Measurements from ENCODE around the gene USP40.
"Not testable (repeated sequence)": the region's sequence is repeated elsewhere in the genome, so short reads cannot be mapped to it uniquely, and the experiment has no call there.

USP40 gene

DNA sequence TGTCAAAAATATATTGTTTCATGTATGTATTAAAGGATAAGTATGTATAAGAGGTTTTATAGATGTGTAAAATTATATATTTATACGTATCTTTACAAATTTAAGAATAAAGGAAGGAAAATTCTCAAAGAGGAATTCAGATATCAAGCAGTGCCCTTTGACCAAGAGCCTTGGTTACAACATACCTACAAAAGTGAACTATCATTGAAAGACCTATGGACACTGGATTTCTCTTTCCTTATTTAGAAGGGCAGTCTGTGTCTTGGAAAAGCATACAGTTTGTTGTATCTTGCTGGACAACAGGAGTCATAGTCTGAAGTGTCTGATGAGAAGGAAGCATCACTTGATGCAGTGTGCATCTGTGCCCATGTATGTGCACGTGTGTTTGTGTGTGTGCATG lies 21.8 kb upstream of the USP40 start:
- TF ChIP-seq, protein P1, sequence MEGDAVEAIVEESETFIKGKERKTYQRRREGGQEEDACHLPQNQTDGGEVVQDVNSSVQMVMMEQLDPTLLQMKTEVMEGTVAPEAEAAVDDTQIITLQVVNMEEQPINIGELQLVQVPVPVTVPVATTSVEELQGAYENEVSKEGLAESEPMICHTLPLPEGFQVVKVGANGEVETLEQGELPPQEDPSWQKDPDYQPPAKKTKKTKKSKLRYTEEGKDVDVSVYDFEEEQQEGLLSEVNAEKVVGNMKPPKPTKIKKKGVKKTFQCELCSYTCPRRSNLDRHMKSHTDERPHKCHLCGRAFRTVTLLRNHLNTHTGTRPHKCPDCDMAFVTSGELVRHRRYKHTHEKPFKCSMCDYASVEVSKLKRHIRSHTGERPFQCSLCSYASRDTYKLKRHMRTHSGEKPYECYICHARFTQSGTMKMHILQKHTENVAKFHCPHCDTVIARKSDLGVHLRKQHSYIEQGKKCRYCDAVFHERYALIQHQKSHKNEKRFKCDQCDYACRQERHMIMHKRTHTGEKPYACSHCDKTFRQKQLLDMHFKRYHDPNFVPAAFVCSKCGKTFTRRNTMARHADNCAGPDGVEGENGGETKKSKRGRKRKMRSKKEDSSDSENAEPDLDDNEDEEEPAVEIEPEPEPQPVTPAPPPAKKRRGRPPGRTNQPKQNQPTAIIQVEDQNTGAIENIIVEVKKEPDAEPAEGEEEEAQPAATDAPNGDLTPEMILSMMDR (IDR thresholded peaks at IDR 0.05; ENCODE audit: insufficient read depth, low read length, poor library complexity, severe bottlenecking): no peak
- no peak for DNase-seq (ENCODE audit: extremely low read depth, insufficient read length)
- H3K27me3 ChIP-seq (replicated peaks; ENCODE audit: control insufficient read depth, insufficient read depth, low read length): no peaks in the 10 kb centered on the region
- no peak overlapping the region for H3K4me3 ChIP-seq (replicated peaks; ENCODE audit: low read depth, low read length)
- H3K36me3 ChIP-seq (ENCODE audit: control insufficient read depth, insufficient read depth, low read length): no peaks in the 10 kb centered on the region

DNA sequence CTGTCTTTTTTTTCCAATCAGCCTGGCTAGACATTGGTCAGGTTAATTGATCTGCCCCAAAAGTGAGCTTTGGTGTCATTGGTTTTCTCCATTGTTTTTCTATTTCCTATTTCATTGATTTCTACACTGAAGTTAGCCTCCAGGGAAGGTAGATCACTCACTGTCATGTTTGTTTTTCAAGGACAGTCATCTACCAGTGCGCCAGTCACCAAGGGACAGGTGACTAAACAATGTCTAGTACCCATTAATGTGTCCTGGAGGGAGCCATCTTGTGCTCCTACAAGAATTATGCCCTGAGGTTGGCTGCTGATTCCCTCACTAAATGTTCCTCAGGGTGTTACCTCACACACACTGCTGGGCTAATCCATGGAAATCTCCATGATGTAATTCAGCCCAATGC lies 17.6 kb upstream of the USP40 start:
- Histone ChIP-seq H3K4me3 (replicated peaks; ENCODE audit: low read depth, low read length) (no peak overlapping the region), H3K27me3 (replicated peaks; ENCODE audit: control insufficient read depth, insufficient read depth, low read length) (no peaks in the 10 kb centered on the region), H3K36me3 (ENCODE audit: control insufficient read depth, insufficient read depth, low read length) (no peaks in the 10 kb centered on the region)
- TF ChIP-seq, protein P1 (IDR thresholded peaks at IDR 0.05; ENCODE audit: insufficient read depth, low read length, poor library complexity, severe bottlenecking): no peak
- no peak for DNase-seq (ENCODE audit: extremely low read depth, insufficient read length)

DNA sequence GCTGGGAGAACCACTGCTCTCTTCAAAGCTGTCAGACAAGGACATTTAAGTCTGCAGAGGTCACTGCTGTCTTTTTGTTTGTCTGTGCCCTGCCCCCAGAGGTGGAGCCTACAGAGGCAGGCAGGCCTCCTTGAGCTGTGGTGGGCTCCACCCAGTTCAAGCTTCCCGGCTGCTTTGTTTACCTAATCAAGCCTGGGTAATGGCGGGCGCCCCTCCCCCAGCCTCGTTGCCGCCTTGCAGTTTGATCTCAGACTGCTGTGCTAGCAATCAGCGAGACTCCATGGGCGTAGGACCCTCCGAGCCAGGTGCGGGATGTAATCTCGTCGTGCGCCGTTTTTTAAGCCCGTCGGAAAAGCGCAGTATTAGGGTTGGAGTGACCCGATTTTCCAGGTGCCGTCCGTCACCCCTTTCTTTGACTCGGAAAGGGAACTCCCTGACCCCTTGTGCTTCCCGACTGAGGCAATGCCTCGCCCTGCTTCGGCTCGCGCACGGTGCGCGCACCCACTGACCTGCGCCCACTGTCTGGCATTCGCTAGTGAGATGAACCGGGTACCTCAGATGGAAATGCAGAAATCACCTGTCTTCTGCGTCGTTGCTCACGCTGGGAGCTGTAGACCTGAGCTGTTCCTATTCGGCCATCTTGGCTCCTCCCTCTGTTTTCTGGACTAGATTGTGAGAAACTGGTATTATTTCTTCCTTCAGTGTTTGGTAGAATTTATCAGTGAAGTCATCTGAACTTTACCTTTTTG lies 16.8 kb upstream of the USP40 start:
- H3K36me3 ChIP-seq (ENCODE audit: control insufficient read depth, insufficient read depth, low read length); H3K27me3 ChIP-seq (replicated peaks; ENCODE audit: control insufficient read depth, insufficient read depth, low read length); DNase-seq (ENCODE audit: extremely low read depth, insufficient read length); H3K4me3 ChIP-seq (replicated peaks; ENCODE audit: low read depth, low read length): not testable (repeated sequence)

DNA sequence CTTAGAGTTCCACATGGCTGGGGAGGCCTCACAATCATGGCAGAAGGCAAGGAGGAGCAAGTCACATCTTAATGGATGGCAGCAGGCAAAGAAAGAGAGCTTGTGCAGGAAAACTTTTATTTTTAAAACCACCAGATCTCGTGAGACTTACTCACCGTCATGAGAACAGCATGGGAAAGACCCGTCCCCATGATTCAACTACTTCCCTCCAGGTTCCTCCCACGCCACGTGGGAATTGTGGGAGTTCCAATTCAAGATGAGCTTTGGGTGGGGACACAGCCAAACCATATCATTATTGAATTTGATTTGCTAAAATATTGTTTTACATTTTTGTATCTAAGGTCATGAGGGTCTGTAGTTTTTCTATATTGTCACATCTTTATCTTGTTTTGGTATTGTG lies 10.8 kb upstream of the USP40 start:
- not testable (repeated sequence) for H3K4me3 ChIP-seq (replicated peaks; ENCODE audit: low read depth, low read length); DNase-seq (ENCODE audit: extremely low read depth, insufficient read length); H3K27me3 ChIP-seq (replicated peaks; ENCODE audit: control insufficient read depth, insufficient read depth, low read length); H3K36me3 ChIP-seq (ENCODE audit: control insufficient read depth, insufficient read depth, low read length)

DNA sequence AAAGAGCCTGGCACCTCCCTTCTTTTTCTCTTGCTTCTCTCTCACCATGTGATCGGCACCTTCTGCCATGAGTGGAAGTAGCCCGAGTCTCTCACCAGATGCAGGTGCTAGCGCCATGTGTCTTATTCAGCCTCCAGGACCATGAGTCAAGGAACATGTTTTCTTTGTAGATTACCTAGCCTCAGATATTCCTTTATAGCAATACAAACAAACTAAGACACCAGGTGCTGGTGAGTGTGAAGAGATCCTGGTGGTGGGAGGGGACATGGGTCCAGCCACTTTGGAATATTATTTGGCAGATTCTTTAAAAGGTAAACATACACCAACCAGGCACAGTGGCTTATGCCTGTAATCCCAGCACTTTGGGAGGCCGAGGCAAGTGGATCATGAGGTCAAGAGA lies 5.9 kb upstream of the USP40 start:
- Histone ChIP-seq H3K27me3 (replicated peaks; ENCODE audit: control insufficient read depth, insufficient read depth, low read length) (no peaks in the 10 kb centered on the region), H3K36me3 (ENCODE audit: control insufficient read depth, insufficient read depth, low read length) (no peaks in the 10 kb centered on the region), H3K4me3 (replicated peaks; ENCODE audit: low read depth, low read length) (no peak overlapping the region)
- no peak for DNase-seq (ENCODE audit: extremely low read depth, insufficient read length)
- TF ChIP-seq, protein P1 (IDR thresholded peaks at IDR 0.05; ENCODE audit: insufficient read depth, low read length, poor library complexity, severe bottlenecking): no peak

DNA sequence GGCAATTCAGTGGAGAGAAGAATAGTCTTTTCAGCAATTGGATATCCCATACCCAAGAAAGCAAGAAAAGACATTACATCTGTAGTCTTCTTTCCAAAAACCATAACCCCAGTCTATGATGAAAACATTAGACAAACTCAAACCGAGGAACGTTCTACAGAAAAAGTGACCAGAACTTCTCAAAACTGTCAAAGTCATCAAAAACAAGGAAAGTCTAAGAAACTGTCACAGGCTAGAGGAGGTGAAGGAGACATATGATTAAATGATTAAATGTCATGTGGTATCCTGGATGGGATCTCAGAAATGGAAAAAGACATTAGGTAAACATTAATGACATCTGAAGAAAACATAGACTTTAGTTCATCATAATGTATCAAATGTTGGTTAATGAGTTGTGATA lies 4.9 kb upstream of the USP40 start:
- TF ChIP-seq, protein P1 (IDR thresholded peaks at IDR 0.05; ENCODE audit: insufficient read depth, low read length, poor library complexity, severe bottlenecking): no peak
- H3K36me3 ChIP-seq (ENCODE audit: control insufficient read depth, insufficient read depth, low read length): no peaks in the 10 kb centered on the region
- DNase-seq (ENCODE audit: extremely low read depth, insufficient read length): no peak
- H3K27me3 ChIP-seq (replicated peaks; ENCODE audit: control insufficient read depth, insufficient read depth, low read length): no peaks in the 10 kb centered on the region
- no peak overlapping the region for H3K4me3 ChIP-seq (replicated peaks; ENCODE audit: low read depth, low read length)

DNA sequence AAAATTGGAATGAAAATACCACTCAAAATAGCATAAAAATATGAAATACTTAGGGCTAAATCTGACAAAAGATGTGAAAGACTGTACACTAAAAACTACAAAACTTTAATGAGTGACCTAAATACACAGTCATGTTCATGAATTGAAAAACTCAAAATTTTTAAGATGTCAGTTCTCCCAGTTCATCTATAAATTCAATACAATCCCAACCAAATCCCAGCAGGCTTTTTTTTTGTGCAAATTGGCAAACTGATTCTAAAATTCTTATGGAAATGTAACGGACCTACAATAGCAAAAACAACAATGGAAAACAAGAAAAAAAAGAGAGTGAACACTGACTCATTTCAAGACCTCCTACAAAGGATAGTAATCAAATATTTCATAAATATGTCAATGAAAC lies 4.4 kb upstream of the USP40 start:
- TF ChIP-seq, protein P1 (IDR thresholded peaks at IDR 0.05; ENCODE audit: insufficient read depth, low read length, poor library complexity, severe bottlenecking): no peak
- Histone ChIP-seq H3K36me3 (ENCODE audit: control insufficient read depth, insufficient read depth, low read length) (no peaks in the 10 kb centered on the region), H3K4me3 (replicated peaks; ENCODE audit: low read depth, low read length) (no peak overlapping the region), H3K27me3 (replicated peaks; ENCODE audit: control insufficient read depth, insufficient read depth, low read length) (no peaks in the 10 kb centered on the region)
- no peak for DNase-seq (ENCODE audit: extremely low read depth, insufficient read length)
